ENCODE data around the gene ZNF136. TPM values are rescaled to one million over a fixed set of nuclear protein-coding genes. Genes with fewer than 3 reads are reported as not detected.

Gene ZNF136
- total RNA-seq, 1 experiment from 2014 or later = 15.1 TPM

- DNase-seq = no peak
- Histone ChIP-seq H3K36me3 (no peaks in the 10 kb centered on the region), H3K4me3 (no peak overlapping the region), H3K27me3 (no peaks in the 10 kb centered on the region), H3K9me3 (peaks cover 38% of the 10 kb centered on the region)
Measured at GRCh38 chr19:12232961-12233360, 70.1 kb downstream of the ZNF136 start.

- Histone ChIP-seq H3K9me3 (peaks cover 31% of the 10 kb centered on the region), H3K36me3 (no peaks in the 10 kb centered on the region), H3K4me3 (no peak overlapping the region), H3K27me3 (no peaks in the 10 kb centered on the region)
- no peak for DNase-seq
Measured at GRCh38 chr19:12237143-12237839, 74.4 kb downstream of the ZNF136 start.

Other genes starting within 250 kb of the ZNF136 start
- 19.3 and 24.5 TPM in 2 replicates for gene ZNF700, start 238.0 kb upstream of the ZNF136 start, total RNA-seq (2014; rRNA removed; shearing (Covaris generic); ENCODE audit: low replicate concordance)
- 0.22 and 0.40 TPM in 2 replicates for gene ZNF763, start 198.1 kb upstream of the ZNF136 start, total RNA-seq (2014; rRNA removed; shearing (Covaris generic); ENCODE audit: low replicate concordance)
- gene ZNF433, start 127.4 kb upstream of the ZNF136 start, total RNA-seq (2014; rRNA removed; shearing (Covaris generic); ENCODE audit: low replicate concordance) = 15.7 and 16.1 TPM in 2 replicates
- 0.13 and 1.1 TPM in 2 replicates for gene ZNF878, start 110.1 kb upstream of the ZNF136 start, total RNA-seq (2014; rRNA removed; shearing (Covaris generic); ENCODE audit: low replicate concordance)
- gene ZNF844, start 98.4 kb upstream of the ZNF136 start, total RNA-seq (2014; rRNA removed; shearing (Covaris generic); ENCODE audit: low replicate concordance) = 1.7 and 8.0 TPM in 2 replicates
- gene ZNF20, start 22.7 kb upstream of the ZNF136 start, total RNA-seq (2014; rRNA removed; shearing (Covaris generic); ENCODE audit: low replicate concordance) = 7.5 and 36.6 TPM in 2 replicates
- gene ZNF625, start 6.4 kb upstream of the ZNF136 start, total RNA-seq (2014; rRNA removed; shearing (Covaris generic); ENCODE audit: low replicate concordance) = 5.3 and 12.4 TPM in 2 replicates
- 7.7 and 10.2 TPM in 2 replicates for gene ZNF44, start 131.8 kb downstream of the ZNF136 start, total RNA-seq (2014; rRNA removed; shearing (Covaris generic); ENCODE audit: low replicate concordance)
- gene ZNF563, start 170.5 kb downstream of the ZNF136 start, total RNA-seq (2014; rRNA removed; shearing (Covaris generic); ENCODE audit: low replicate concordance) = 4.3 and 31.8 TPM in 2 replicates
- gene ZNF442, start 202.6 kb downstream of the ZNF136 start, total RNA-seq (2014; rRNA removed; shearing (Covaris generic); ENCODE audit: low replicate concordance) = 4.5 and 4.8 TPM in 2 replicates
- 5.2 and 22.6 TPM in 2 replicates for gene ZNF799, start 238.2 kb downstream of the ZNF136 start, total RNA-seq (2014; rRNA removed; shearing (Covaris generic); ENCODE audit: low replicate concordance)